Parathyroid adenoma (tissue), 2 donors: ENCODE measurements around the gene RNASE7.

Source experiments
- H2AFZ ChIP-seq: fragments of 300-600 bp; sonication (generic); one replicate; pipeline ENCODE4 v1.7.0; 2017; ENCODE audit warnings: antibody characterized with exemption, mild to moderate bottlenecking
- H3K27ac ChIP-seq: fragments of 300-600 bp; sonication (generic); one replicate; pipeline ENCODE4 v1.7.0; 2017
- H3K27me3 ChIP-seq: fragments of 300-600 bp; sonication (generic); one replicate; pipeline ENCODE4 v1.7.0; 2017; ENCODE audit warnings: low read length; ENCODE audit not compliant: control insufficient read depth, insufficient read depth
- H3K36me3 ChIP-seq: fragments of 300-600 bp; sonication (generic); one replicate; pipeline ENCODE4 v1.7.0; 2017; ENCODE audit warnings: low read length; ENCODE audit not compliant: control insufficient read depth, insufficient read depth
- H3K4me1 ChIP-seq: fragments of 300-600 bp; sonication (generic); one replicate; pipeline ENCODE4 v1.7.0; 2017; ENCODE audit warnings: control low read depth
- H3K4me2 ChIP-seq: fragments of 300-600 bp; sonication (generic); one replicate; pipeline ENCODE4 v1.7.0; 2017; ENCODE audit warnings: low read length
- H3K4me3 ChIP-seq: fragments of 300-600 bp; sonication (generic); one replicate; pipeline ENCODE4 v1.7.0; 2017; ENCODE audit warnings: low read depth, low read length
- H3K79me2 ChIP-seq: fragments of 300-600 bp; sonication (generic); one replicate; pipeline ENCODE4 v1.7.0; 2017; ENCODE audit warnings: control low read depth
- H3K9ac ChIP-seq: fragments of 300-600 bp; sonication (generic); one replicate; pipeline ENCODE4 v1.7.0; 2017; ENCODE audit warnings: mild to moderate bottlenecking
- H3K9me3 ChIP-seq: fragments of 300-600 bp; sonication (generic); one replicate; pipeline ENCODE4 v1.7.0; 2017; ENCODE audit warnings: low read length; ENCODE audit not compliant: control insufficient read depth
- TF ChIP-seq, protein P1 (sequence below): fragments of 300-600 bp; sonication (generic); IDR thresholded peaks from one replicate; pipeline ENCODE4 v1.7.0; 2017; ENCODE audit warnings: antibody characterized with exemption, mild to moderate bottlenecking
- donor health status: primary hyperparathyroidism.

RNASE7 gene

GRCh38 chr14:21061347-21061668, 19.1 kb downstream of the RNASE7 start:
- Histone ChIP-seq H3K9me3 (no peaks in the 10 kb centered on the region), H2AFZ (no peak overlapping the region), H3K4me2 (no peak overlapping the region), H3K4me3 (no peak overlapping the region), H3K27ac (no peak overlapping the region), H3K4me1 (no peaks in the 10 kb centered on the region), H3K79me2 (no peaks in the 10 kb centered on the region), H3K27me3 (no peaks in the 10 kb centered on the region), H3K9ac (no peak overlapping the region), H3K36me3 (no peaks in the 10 kb centered on the region)
- TF ChIP-seq, protein P1, sequence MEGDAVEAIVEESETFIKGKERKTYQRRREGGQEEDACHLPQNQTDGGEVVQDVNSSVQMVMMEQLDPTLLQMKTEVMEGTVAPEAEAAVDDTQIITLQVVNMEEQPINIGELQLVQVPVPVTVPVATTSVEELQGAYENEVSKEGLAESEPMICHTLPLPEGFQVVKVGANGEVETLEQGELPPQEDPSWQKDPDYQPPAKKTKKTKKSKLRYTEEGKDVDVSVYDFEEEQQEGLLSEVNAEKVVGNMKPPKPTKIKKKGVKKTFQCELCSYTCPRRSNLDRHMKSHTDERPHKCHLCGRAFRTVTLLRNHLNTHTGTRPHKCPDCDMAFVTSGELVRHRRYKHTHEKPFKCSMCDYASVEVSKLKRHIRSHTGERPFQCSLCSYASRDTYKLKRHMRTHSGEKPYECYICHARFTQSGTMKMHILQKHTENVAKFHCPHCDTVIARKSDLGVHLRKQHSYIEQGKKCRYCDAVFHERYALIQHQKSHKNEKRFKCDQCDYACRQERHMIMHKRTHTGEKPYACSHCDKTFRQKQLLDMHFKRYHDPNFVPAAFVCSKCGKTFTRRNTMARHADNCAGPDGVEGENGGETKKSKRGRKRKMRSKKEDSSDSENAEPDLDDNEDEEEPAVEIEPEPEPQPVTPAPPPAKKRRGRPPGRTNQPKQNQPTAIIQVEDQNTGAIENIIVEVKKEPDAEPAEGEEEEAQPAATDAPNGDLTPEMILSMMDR = no peak

GRCh38 chr14:21063479-21063878, 21.3 kb downstream of the RNASE7 start:
- no peak overlapping the region for H3K4me2 ChIP-seq
- no peak overlapping the region for H3K9ac ChIP-seq
- H2AFZ ChIP-seq = no peak overlapping the region
- no peak overlapping the region for H3K4me3 ChIP-seq
- H3K27me3 ChIP-seq = no peaks in the 10 kb centered on the region
- peaks cover 3% of the 10 kb centered on the region for H3K4me1 ChIP-seq
- H3K9me3 ChIP-seq = no peaks in the 10 kb centered on the region
- TF ChIP-seq, protein P1 = no peak
- H3K79me2 ChIP-seq = no peaks in the 10 kb centered on the region
- H3K27ac ChIP-seq = no peak overlapping the region
- no peaks in the 10 kb centered on the region for H3K36me3 ChIP-seq

GRCh38 chr14:21066882-21067502, 24.8 kb downstream of the RNASE7 start:
- no peak overlapping the region for H3K4me2 ChIP-seq
- H3K4me1 ChIP-seq = peaks cover 20% of the 10 kb centered on the region
- no peak overlapping the region for H3K9ac ChIP-seq
- H3K4me3 ChIP-seq = no peak overlapping the region
- H2AFZ ChIP-seq = no peak overlapping the region
- H3K36me3 ChIP-seq = no peaks in the 10 kb centered on the region
- H3K79me2 ChIP-seq = peaks cover under 1% of the 10 kb centered on the region
- H3K9me3 ChIP-seq = no peaks in the 10 kb centered on the region
- TF ChIP-seq, protein P1 = peak; percentile 16
- no peak overlapping the region for H3K27ac ChIP-seq
- H3K27me3 ChIP-seq = no peaks in the 10 kb centered on the region

- TF ChIP-seq, protein P1 = peak; percentile 79
- H3K4me2 ChIP-seq = peak overlapping the region; percentile 96
- H3K79me2 ChIP-seq = peaks cover 2% of the 10 kb centered on the region
- H3K27ac ChIP-seq = peak overlapping the region; percentile 61
- H2AFZ ChIP-seq = peak overlapping the region; percentile 94
- H3K9ac ChIP-seq = no peak overlapping the region
- peak overlapping the region; percentile 4 for H3K4me3 ChIP-seq
- H3K27me3 ChIP-seq = no peaks in the 10 kb centered on the region
- peaks cover 25% of the 10 kb centered on the region for H3K4me1 ChIP-seq
- H3K9me3 ChIP-seq = no peaks in the 10 kb centered on the region
- H3K36me3 ChIP-seq = no peaks in the 10 kb centered on the region
Observed at GRCh38 chr14:21068521-21069387, 26.6 kb downstream of the RNASE7 start.
